NCI-H748 (cell line): Measurements from ENCODE around the gene UNC93A.
"Not testable (repeated sequence)": the region's sequence is repeated elsewhere in the genome, so short reads cannot be mapped to it uniquely, and the experiment has no call there.

Experiments used
- DNase-seq: peaks from one replicate; lab custom pipeline; 2025; ENCODE audit not compliant: unreplicated experiment; lab: John Stamatoyannopoulos, UW

Gene UNC93A

GRCh38 chr6:167309355-167310192 lies 18.5 kb downstream of the UNC93A start:
- not testable (repeated sequence) for DNase-seq

GRCh38 chr6:167311286-167311685 lies 20.2 kb downstream of the UNC93A start:
- peak; percentile 34 for DNase-seq

GRCh38 chr6:167311691-167312090 lies 20.6 kb downstream of the UNC93A start:
- not testable (repeated sequence) for DNase-seq

GRCh38 chr6:167314180-167314821 lies 23.2 kb downstream of the UNC93A start:
- no peak for DNase-seq

- DNase-seq = no peak
Observed at GRCh38 chr6:167317172-167317571, 26.1 kb downstream of the UNC93A start.

- not testable (repeated sequence) for DNase-seq
Observed at GRCh38 chr6:167318354-167318753, 27.2 kb downstream of the UNC93A start.

- not testable (repeated sequence) for DNase-seq
Observed at GRCh38 chr6:167318856-167319255, 27.7 kb downstream of the UNC93A start.

GRCh38 chr6:167319856-167320753 lies 29.0 kb downstream of the UNC93A start:
- DNase-seq = not testable (repeated sequence)

GRCh38 chr6:167320754-167321056 lies 29.6 kb downstream of the UNC93A start:
- DNase-seq = not testable (repeated sequence)

GRCh38 chr6:167321185-167321584 lies 30.1 kb downstream of the UNC93A start:
- DNase-seq = not testable (repeated sequence)

GRCh38 chr6:167323111-167323510 lies 32.0 kb downstream of the UNC93A start:
- no peak for DNase-seq

- no peak for DNase-seq
Observed at GRCh38 chr6:167324111-167324510, 33.0 kb downstream of the UNC93A start.

GRCh38 chr6:167325766-167326165 lies 34.7 kb downstream of the UNC93A start:
- no peak for DNase-seq

- DNase-seq = no peak
Observed at GRCh38 chr6:167327391-167327790, 36.3 kb downstream of the UNC93A start.

GRCh38 chr6:167328086-167328485 lies 37.0 kb downstream of the UNC93A start:
- DNase-seq = no peak

- DNase-seq = no peak
Observed at GRCh38 chr6:167329014-167329413, 37.9 kb downstream of the UNC93A start.

GRCh38 chr6:167330750-167331149 lies 39.6 kb downstream of the UNC93A start:
- no peak for DNase-seq

- DNase-seq = peak; percentile 7
Observed at GRCh38 chr6:167331565-167331964, 40.5 kb downstream of the UNC93A start.

- no peak for DNase-seq
Observed at GRCh38 chr6:167336844-167337630, 45.9 kb downstream of the UNC93A start.

- DNase-seq = no peak
Observed at GRCh38 chr6:167337675-167338449, 46.7 kb downstream of the UNC93A start.
